SKM-1 treated with dmso at 0.1 percent for 144 hours (cell line): ENCODE results near the gene CD44.

Source experiments
- DNase-seq: peaks from one replicate; lab custom pipeline; 2025; ENCODE audit not compliant: unreplicated experiment; lab: John Stamatoyannopoulos, UW

Gene CD44

GRCh38 chr11:35234460-35235156 is 95.6 kb downstream of the CD44 start:
- no peak for DNase-seq

- no peak for DNase-seq
Measured at GRCh38 chr11:35235157-35235468, 96.1 kb downstream of the CD44 start.

GRCh38 chr11:35235498-35235897 is 96.5 kb downstream of the CD44 start:
- no peak for DNase-seq

GRCh38 chr11:35235936-35236666 is 97.1 kb downstream of the CD44 start:
- DNase-seq, result no peak

- DNase-seq, result no peak
Measured at GRCh38 chr11:35236667-35237003, 97.7 kb downstream of the CD44 start.

- DNase-seq, result no peak
Measured at GRCh38 chr11:35237351-35237750, 98.4 kb downstream of the CD44 start.

- DNase-seq, result peak; percentile 32
Measured at GRCh38 chr11:35237860-35238715, 99.1 kb downstream of the CD44 start.

GRCh38 chr11:35238882-35239281 is 99.9 kb downstream of the CD44 start:
- no peak for DNase-seq

GRCh38 chr11:35239471-35240075 is 100.6 kb downstream of the CD44 start:
- DNase-seq, result no peak

- DNase-seq, result no peak
Measured at GRCh38 chr11:35241083-35241482, 102.1 kb downstream of the CD44 start.

GRCh38 chr11:35241531-35241930 is 102.6 kb downstream of the CD44 start:
- no peak for DNase-seq

- DNase-seq, result no peak
Measured at GRCh38 chr11:35242412-35243242, 103.7 kb downstream of the CD44 start.

GRCh38 chr11:35243774-35244173 is 104.8 kb downstream of the CD44 start:
- no peak for DNase-seq

- DNase-seq, result no peak
Measured at GRCh38 chr11:35245056-35245455, 106.1 kb downstream of the CD44 start.

GRCh38 chr11:35245786-35246185 is 106.8 kb downstream of the CD44 start:
- no peak for DNase-seq

GRCh38 chr11:35246745-35247144 is 107.8 kb downstream of the CD44 start:
- DNase-seq, result no peak

- DNase-seq, result no peak
Measured at GRCh38 chr11:35247428-35247827, 108.5 kb downstream of the CD44 start.

- DNase-seq, result no peak
Measured at GRCh38 chr11:35247863-35248262, 108.9 kb downstream of the CD44 start.

- DNase-seq, result no peak
Measured at GRCh38 chr11:35248558-35249323, 109.8 kb downstream of the CD44 start.

GRCh38 chr11:35250192-35250591 is 111.2 kb downstream of the CD44 start:
- no peak for DNase-seq
